ENCODE data around the gene GNAT2. TPM values are rescaled to one million over a fixed set of nuclear protein-coding genes. Genes with fewer than 3 reads are reported as not detected.

Gene GNAT2
- total RNA-seq, 6 experiments from 2014 or later = 0.11 to 0.40 (median 0.34) TPM; not detected in 3

DNA sequence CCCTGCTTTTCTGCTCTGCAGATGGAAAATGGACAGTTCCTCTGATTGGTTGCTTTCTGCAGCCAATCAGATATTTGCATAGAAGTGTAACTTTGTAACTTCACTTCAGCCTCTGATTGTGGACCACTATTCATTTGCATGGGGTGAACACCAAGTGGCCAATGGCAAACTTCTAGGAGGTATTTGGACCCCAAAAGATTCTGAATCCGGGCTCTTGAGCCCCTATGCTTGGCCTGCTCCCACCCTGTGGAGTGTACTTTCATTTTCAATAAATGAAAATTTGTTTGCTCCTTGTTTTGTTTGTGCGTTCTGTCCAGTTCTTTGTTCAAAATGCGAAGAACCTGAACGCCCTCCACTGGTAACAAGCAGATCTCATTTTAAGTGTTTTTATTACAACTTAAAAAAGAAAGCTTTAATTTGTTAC, 30.1 kb upstream of the GNAT2 start:
- Mint-ChIP-seq H3K36me3 (ENCODE audit: low read depth) (no peaks in the 10 kb centered on the region), H3K9me3 (no peaks in the 10 kb centered on the region), H3K27ac (peak overlapping the region; percentile 43; the same call in 1 of the 2 replicates), H3K27me3 (ENCODE audit: insufficient read depth) (peaks cover 4% of the 10 kb centered on the region), H3K4me3 (peak overlapping the region; percentile 90), H3K4me1 (ENCODE audit: low read depth) (peaks cover 35% of the 10 kb centered on the region)
- TF ChIP-seq, protein P1, sequence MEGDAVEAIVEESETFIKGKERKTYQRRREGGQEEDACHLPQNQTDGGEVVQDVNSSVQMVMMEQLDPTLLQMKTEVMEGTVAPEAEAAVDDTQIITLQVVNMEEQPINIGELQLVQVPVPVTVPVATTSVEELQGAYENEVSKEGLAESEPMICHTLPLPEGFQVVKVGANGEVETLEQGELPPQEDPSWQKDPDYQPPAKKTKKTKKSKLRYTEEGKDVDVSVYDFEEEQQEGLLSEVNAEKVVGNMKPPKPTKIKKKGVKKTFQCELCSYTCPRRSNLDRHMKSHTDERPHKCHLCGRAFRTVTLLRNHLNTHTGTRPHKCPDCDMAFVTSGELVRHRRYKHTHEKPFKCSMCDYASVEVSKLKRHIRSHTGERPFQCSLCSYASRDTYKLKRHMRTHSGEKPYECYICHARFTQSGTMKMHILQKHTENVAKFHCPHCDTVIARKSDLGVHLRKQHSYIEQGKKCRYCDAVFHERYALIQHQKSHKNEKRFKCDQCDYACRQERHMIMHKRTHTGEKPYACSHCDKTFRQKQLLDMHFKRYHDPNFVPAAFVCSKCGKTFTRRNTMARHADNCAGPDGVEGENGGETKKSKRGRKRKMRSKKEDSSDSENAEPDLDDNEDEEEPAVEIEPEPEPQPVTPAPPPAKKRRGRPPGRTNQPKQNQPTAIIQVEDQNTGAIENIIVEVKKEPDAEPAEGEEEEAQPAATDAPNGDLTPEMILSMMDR (IDR thresholded peaks at IDR 0.05) = peak; percentile 80
- DNase-seq = peak; percentile 55

DNA sequence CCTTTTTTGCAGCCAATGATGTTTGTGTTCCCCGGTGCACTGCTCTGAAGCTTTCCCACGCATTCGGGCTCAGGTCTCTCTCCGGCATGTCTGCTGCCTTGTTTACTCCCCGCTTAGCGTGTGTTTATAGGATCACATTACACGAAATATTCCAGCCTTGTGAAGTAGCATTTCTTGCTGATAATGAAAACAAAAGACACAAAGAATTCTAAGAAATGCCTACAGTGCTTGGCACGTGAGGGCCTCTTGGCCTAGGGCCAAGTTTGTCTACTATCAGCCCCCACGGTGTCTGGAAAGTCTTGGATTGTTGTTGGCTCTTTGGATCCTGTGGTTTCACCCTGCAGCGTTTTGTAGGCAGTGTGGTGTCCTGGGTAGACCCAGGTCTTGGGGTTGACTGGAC, 25.3 kb upstream of the GNAT2 start:
- Mint-ChIP-seq H3K4me3 (no peak overlapping the region), H3K9me3 (no peaks in the 10 kb centered on the region), H3K27me3 (ENCODE audit: insufficient read depth) (peaks cover 5% of the 10 kb centered on the region; the same call in 1 of the 2 replicates), H3K36me3 (ENCODE audit: low read depth) (no peaks in the 10 kb centered on the region), H3K4me1 (ENCODE audit: low read depth) (peaks cover 26% of the 10 kb centered on the region), H3K27ac (no peak overlapping the region)
- DNase-seq = no peak
- TF ChIP-seq, protein P1 (IDR thresholded peaks at IDR 0.05) = no peak

DNA sequence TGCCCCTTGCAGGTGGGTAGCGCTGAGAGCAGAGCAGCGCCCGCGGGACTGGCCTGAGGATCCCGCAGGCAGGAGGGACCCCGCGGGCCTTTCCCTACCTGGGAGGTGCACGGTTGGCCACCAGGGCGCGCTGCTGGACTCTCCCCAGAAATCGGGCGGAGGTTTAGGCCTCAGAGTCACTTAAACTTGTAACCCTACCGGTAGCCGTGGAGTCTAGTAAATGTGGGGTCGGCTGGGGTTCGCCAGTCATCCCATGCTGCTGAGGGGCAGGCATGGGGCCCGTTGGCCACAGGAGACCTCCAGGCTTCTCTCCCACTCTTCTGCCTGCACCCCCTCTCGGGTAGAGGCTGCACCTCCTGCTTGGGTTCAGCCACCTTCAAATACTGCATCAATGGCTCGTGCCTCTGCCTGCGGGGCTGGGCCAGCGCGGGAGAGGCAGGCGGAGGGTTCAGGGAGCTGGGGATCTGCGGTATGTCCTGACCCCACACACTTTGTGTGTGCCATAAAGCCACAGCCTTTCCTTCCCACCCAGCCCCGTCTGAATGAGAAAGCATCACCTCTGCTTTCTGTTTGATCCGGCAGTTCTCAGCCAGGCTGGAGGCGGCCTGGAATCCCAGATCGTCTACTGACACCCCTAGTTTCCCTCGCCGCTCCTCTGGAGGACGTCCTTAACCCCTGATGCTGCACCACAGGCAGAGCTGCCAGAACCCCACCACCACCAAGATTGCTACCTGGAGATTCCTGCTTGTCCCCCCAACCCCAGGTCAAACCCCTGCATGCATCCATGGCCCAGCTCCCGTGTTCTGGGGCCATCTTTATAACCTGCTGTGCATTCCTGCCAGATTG, 24.2 kb upstream of the GNAT2 start:
- H3K27ac Mint-ChIP-seq = no peak overlapping the region
- H3K36me3 Mint-ChIP-seq (ENCODE audit: low read depth) = no peaks in the 10 kb centered on the region
- TF ChIP-seq, protein P1 (IDR thresholded peaks at IDR 0.05) = peak; percentile 94
- no peaks in the 10 kb centered on the region for H3K9me3 Mint-ChIP-seq
- peaks cover 5% of the 10 kb centered on the region for H3K27me3 Mint-ChIP-seq (ENCODE audit: insufficient read depth)
- H3K4me3 Mint-ChIP-seq = no peak overlapping the region; the same call in 1 of the 2 replicates
- H3K4me1 Mint-ChIP-seq (ENCODE audit: low read depth) = peaks cover 18% of the 10 kb centered on the region
- DNase-seq = no peak

DNA sequence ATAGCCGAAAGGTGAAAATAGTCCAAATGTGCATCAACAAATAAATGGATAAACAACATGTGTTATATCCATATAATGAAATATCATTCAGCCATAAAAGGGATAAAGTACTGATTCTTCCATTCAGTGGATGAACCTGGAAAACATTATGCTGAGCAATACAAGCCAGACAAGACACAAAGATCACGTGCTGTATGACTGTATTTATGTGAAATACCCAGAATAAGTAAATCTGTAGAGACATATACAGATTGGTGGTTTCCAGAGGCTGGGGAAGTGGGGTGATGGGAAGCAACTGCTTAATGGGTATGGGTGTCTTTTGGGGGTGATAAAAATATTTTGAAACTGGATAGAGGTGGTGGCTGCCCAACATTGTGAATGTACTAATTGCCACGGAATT, 23.2 kb upstream of the GNAT2 start:
- DNase-seq = peak; percentile 40
- H3K27me3 Mint-ChIP-seq (ENCODE audit: insufficient read depth) = peaks cover 5% of the 10 kb centered on the region
- no peak overlapping the region for H3K27ac Mint-ChIP-seq
- H3K4me1 Mint-ChIP-seq (ENCODE audit: low read depth) = peaks cover 17% of the 10 kb centered on the region
- TF ChIP-seq, protein P1 (IDR thresholded peaks at IDR 0.05) = no peak
- H3K9me3 Mint-ChIP-seq = no peaks in the 10 kb centered on the region
- no peak overlapping the region for H3K4me3 Mint-ChIP-seq
- H3K36me3 Mint-ChIP-seq (ENCODE audit: low read depth) = no peaks in the 10 kb centered on the region

DNA sequence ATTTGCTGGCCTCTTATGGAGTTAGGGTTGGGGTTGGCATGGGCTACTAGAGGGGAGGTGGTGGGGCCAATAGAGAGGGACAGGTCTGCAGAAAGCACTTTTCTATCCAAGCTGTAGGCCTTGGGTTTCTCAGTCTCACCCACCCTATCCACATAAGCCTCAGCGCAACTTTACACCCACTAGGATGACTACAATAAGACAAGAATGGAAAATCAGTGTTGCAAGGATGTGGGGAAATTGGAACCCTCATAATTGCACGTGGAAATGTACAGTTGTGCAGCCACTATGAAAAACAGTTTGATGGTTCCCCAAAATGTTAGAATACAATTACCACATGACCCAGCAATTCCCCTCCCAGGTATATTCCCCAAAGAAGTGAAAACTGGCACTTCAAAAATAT, 22.4 kb upstream of the GNAT2 start:
- Mint-ChIP-seq H3K4me3 (no peak overlapping the region), H3K4me1 (ENCODE audit: low read depth) (peaks cover 19% of the 10 kb centered on the region), H3K36me3 (ENCODE audit: low read depth) (no peaks in the 10 kb centered on the region), H3K9me3 (no peaks in the 10 kb centered on the region), H3K27ac (no peak overlapping the region), H3K27me3 (ENCODE audit: insufficient read depth) (peaks cover 5% of the 10 kb centered on the region)
- no peak for DNase-seq
- TF ChIP-seq, protein P1 (IDR thresholded peaks at IDR 0.05) = no peak
